Heart left ventricle (tissue), 13 donors: ENCODE data around the gene GDNF.

ENCODE experiments used
- CTCF ChIP-seq, 12 donors: fragments of 200-600 bp; sonication (generic) in 4 of 12; IDR thresholded peaks; one replicate each; pipeline versions ENCODE4 v1.5.0 to v1.8.0; 2018 to 2022; ENCODE audit warnings: antibody characterized with exemption in 12 of 12, mild to moderate bottlenecking in 5 of 12
- POLR2A ChIP-seq, 2 donors: fragments of 450-650 bp; IDR thresholded peaks; one replicate each; pipeline ENCODE4 v1.6.1; 2017; ENCODE audit warnings: antibody characterized with exemption in 2 of 2, mild to moderate bottlenecking in 2 of 2, moderate library complexity in 2 of 2
- donor health status: ischemic (EF 13 %, LVEDD 7.1; RV severe dilation, severe dysfunction).
- donor health status: DM: no; HTN: yes; CAD: no.
- donor health status: DM: no; HTN: no; CAD: no.
- donor health status: ischemic (EF 25% LVEDD 6.9; RV normal size, moderate dysfunction).
- donor health status: ischemic (EF 25% LVEDD 5.7; RV mildly dilated, moderate dysfunction).
- donor health status: ischemic (EF 35%, LVEDD 5.7; RV mildly dilated, moderate dysfunction).
- donor health status: nonischemic (EF 11% LVEDD 7.7; RV severe dilation, severe dysfunction).
- donor health status: DM: yes; HTN: yes; CAD: no.
- donor health status: PGD.
- donor health status: ischemic (EF 29% LVEDD 5.4; RV normal size, mild dysfunction).
- donor health status: nonischemic (EF 23%, LVEDD 6.1; RV moderate dilation, normal function).

- TF ChIP-seq CTCF (IDR thresholded peaks at IDR 0.05) = no peak
- TF ChIP-seq POLR2A (IDR thresholded peaks at IDR 0.05) = no peak
These were observed 32.1 kb downstream of the GDNF start for GRCh38 chr5:37807621-37808301.
